Measurements from ENCODE around the gene RICTOR. TPM values are rescaled to one million over a fixed set of nuclear protein-coding genes. Genes with fewer than 3 reads are reported as not detected.

The RICTOR gene
- total and polyA plus RNA-seq, 9 of the 15 experiments (the other 6 are each of a cell fraction or from before 2014, with no cell fraction given), result 13.9 to 46.6 (median 22.6) TPM

DNA sequence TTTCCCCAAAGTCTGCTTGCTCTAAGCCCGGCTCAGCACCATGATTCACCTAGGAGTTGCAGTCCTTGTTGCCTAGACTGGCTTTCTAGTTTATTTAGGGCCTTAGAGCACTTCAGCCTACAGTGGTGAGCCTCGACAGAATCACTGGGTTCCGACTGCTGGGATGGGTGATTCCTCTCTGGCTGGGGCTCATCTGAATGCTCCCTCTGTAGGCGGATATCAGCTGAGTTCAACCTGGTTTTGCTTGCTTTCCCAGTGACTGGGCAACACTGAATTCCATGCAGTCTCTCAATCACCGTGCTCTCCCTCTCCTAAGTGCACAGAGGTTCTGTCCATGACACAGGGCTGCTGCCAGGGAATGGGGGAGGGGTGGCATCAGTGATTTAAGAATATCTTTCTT lies 174.3 kb downstream of the RICTOR start:
- 3% methylated on average over 5 of the region's 5 CpGs for WGBS (ENCODE audit: insufficient coverage, low coverage, missing lambda C conversion rate)
- no peak; the same call in 2 of the 3 replicates for ATAC-seq
- H3K9me1 ChIP-seq (ENCODE audit: control insufficient read depth, insufficient read depth, low read length), result no peaks in the 10 kb centered on the region
- no peak for DNase-seq (ENCODE audit: extremely low read depth in 1 of 4, low spot score in 3 of 4)
- H2AFZ ChIP-seq (ENCODE audit: low read depth, low read length), result no peak overlapping the region
- in situ Hi-C loops (cut with MboI), result no loop called here
- ChIA-PET CTCF (ENCODE audit: low intra/inter-chr PET ratio) (no interaction called here), POLR2A (interaction anchor here (0.6 to 1.0 kb wide), 2 partner anchors 34 to 48 kb away, joined by 3 read pairs; no protein-coding TSS in a partner anchor)
- no peaks in the 10 kb centered on the region for H3K9me3 ChIP-seq (replicated peaks; ENCODE audit: control insufficient read depth, insufficient read depth, low read depth, low read length)
- no peaks in the 10 kb centered on the region for H3K4me1 ChIP-seq (replicated peaks in 1 of 2; ENCODE audit: control insufficient read depth in 2 of 2, insufficient read depth in 2 of 2, low read length in 2 of 2)
- H3K36me3 ChIP-seq (ENCODE audit: control insufficient read depth, insufficient read depth, low read length), result no peaks in the 10 kb centered on the region
- no TSS peak for BruUV-seq (replicated peaks)
- H3K4me3 ChIP-seq, result no peak overlapping the region
- H3K79me2 ChIP-seq (ENCODE audit: control insufficient read depth, insufficient read depth, low read length), result no peaks in the 10 kb centered on the region
- H3K9ac ChIP-seq (ENCODE audit: insufficient read depth in 1 of 2, low read depth in 2 of 2, low read length in 2 of 2), result no peak overlapping the region
- no peak for FAIRE-seq
- H4K20me1 ChIP-seq (replicated peaks; ENCODE audit: control insufficient read depth, insufficient read depth, low read length), result no peaks in the 10 kb centered on the region
- no peak overlapping the region for H3K27ac ChIP-seq (ENCODE audit: extremely low read depth, low read depth, low read length)
- intact Hi-C loops (cut with micrococcal nuclease), result no loop called here
- 0 out of 5 replicates have a peak, but pooled peaks cover 0 to 2% of the 10 kb centered on the region in 2 experiments for H3K27me3 ChIP-seq (ENCODE audit: control insufficient read depth in 2 of 2, insufficient read depth in 2 of 2, low read length in 2 of 2)
- H3K4me2 ChIP-seq (ENCODE audit: insufficient read depth, low read length), result no peak overlapping the region
- TF ChIP-seq NUFIP1 (IDR thresholded peaks at IDR 0.05; ENCODE audit: partially characterized antibody) (no peak), ZNF263 (CRISPR knock-in tag; IDR thresholded peaks at IDR 0.05; ENCODE audit: borderline replicate concordance) (no peak), SREBF1 (IDR thresholded peaks at IDR 0.05; ENCODE audit: borderline replicate concordance, low read depth, low read length) (no peak), ZNF717 (CRISPR knock-in tag; IDR thresholded peaks at IDR 0.05) (no peak), HDAC2 (IDR thresholded peaks at IDR 0.05) (no peak)
- TF ChIP-seq, protein P1, sequence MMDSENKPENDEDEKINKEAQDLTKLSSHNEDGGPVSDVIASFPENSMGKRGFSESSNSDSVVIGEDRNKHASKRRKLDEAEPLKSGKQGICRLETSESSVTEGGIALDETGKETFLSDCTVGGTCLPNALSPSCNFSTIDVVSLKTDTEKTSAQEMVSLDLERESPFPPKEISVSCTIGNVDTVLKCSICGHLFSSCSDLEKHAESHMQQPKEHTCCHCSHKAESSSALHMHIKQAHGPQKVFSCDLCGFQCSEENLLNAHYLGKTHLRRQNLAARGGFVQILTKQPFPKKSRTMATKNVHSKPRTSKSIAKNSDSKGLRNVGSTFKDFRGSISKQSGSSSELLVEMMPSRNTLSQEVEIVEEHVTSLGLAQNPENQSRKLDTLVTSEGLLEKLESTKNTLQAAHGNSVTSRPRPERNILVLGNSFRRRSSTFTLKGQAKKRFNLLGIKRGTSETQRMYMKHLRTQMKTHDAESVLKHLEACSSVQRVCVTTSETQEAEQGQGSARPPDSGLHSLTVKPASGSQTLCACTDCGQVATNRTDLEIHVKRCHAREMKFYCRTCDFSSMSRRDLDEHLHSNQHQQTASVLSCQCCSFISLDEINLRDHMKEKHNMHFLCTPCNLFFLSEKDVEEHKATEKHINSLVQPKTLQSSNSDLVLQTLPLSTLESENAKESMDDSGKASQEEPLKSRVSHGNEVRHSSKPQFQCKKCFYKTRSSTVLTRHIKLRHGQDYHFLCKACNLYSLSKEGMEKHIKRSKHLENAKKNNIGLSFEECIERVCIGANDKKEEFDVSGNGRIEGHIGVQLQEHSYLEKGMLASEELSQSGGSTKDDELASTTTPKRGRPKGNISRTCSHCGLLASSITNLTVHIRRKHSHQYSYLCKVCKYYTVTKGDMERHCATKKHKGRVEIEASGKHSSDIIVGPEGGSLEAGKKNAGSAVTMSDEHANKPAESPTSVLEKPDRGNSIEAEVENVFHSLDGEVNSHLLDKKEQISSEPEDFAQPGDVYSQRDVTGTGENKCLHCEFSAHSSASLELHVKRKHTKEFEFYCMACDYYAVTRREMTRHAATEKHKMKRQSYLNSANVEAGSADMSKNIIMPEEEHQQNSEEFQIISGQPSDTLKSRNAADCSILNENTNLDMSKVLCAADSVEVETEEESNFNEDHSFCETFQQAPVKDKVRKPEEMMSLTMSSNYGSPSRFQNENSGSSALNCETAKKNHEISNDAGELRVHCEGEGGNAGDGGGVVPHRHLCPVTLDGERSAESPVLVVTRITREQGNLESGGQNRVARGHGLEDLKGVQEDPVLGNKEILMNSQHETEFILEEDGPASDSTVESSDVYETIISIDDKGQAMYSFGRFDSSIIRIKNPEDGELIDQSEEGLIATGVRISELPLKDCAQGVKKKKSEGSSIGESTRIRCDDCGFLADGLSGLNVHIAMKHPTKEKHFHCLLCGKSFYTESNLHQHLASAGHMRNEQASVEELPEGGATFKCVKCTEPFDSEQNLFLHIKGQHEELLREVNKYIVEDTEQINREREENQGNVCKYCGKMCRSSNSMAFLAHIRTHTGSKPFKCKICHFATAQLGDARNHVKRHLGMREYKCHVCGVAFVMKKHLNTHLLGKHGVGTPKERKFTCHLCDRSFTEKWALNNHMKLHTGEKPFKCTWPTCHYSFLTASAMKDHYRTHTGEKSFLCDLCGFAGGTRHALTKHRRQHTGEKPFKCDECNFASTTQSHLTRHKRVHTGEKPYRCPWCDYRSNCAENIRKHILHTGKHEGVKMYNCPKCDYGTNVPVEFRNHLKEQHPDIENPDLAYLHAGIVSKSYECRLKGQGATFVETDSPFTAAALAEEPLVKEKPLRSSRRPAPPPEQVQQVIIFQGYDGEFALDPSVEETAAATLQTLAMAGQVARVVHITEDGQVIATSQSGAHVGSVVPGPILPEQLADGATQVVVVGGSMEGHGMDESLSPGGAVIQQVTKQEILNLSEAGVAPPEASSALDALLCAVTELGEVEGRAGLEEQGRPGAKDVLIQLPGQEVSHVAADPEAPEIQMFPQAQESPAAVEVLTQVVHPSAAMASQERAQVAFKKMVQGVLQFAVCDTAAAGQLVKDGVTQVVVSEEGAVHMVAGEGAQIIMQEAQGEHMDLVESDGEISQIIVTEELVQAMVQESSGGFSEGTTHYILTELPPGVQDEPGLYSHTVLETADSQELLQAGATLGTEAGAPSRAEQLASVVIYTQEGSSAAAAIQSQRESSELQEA (IDR thresholded peaks at IDR 0.05; ENCODE audit: low read depth), result no peak
- TF ChIP-seq, protein P2, sequence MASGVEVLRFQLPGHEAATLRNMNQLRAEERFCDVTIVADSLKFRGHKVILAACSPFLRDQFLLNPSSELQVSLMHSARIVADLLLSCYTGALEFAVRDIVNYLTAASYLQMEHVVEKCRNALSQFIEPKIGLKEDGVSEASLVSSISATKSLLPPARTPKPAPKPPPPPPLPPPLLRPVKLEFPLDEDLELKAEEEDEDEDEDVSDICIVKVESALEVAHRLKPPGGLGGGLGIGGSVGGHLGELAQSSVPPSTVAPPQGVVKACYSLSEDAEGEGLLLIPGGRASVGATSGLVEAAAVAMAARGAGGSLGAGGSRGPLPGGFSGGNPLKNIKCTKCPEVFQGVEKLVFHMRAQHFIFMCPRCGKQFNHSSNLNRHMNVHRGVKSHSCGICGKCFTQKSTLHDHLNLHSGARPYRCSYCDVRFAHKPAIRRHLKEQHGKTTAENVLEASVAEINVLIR (CRISPR knock-in tag; IDR thresholded peaks at IDR 0.05), result no peak
- TF ChIP-seq, protein P3, sequence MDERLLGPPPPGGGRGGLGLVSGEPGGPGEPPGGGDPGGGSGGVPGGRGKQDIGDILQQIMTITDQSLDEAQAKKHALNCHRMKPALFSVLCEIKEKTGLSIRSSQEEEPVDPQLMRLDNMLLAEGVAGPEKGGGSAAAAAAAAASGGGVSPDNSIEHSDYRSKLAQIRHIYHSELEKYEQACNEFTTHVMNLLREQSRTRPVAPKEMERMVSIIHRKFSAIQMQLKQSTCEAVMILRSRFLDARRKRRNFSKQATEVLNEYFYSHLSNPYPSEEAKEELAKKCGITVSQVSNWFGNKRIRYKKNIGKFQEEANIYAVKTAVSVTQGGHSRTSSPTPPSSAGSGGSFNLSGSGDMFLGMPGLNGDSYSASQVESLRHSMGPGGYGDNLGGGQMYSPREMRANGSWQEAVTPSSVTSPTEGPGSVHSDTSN (CRISPR knock-in tag; IDR thresholded peaks at IDR 0.05; ENCODE audit: low read depth), result no peak
- TF ChIP-seq, protein P3 (tag; conservative IDR thresholded peaks at IDR 0.05; ENCODE audit: low read depth), result no peak
- TF ChIP-seq, protein P4, sequence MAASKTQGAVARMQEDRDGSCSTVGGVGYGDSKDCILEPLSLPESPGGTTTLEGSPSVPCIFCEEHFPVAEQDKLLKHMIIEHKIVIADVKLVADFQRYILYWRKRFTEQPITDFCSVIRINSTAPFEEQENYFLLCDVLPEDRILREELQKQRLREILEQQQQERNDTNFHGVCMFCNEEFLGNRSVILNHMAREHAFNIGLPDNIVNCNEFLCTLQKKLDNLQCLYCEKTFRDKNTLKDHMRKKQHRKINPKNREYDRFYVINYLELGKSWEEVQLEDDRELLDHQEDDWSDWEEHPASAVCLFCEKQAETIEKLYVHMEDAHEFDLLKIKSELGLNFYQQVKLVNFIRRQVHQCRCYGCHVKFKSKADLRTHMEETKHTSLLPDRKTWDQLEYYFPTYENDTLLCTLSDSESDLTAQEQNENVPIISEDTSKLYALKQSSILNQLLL (CRISPR knock-in tag; IDR thresholded peaks at IDR 0.05; ENCODE audit: borderline replicate concordance), result no peak
